Embryonic facial prominence (tissue), 1 donor: Measurements from ENCODE around the gene DOLK.

Experiments
- DNase-seq: peaks from one replicate; pipeline ENCODE4 v3.0.0-alpha.2; 2016; ENCODE audit errors: extremely low spot score

Gene DOLK

DNA sequence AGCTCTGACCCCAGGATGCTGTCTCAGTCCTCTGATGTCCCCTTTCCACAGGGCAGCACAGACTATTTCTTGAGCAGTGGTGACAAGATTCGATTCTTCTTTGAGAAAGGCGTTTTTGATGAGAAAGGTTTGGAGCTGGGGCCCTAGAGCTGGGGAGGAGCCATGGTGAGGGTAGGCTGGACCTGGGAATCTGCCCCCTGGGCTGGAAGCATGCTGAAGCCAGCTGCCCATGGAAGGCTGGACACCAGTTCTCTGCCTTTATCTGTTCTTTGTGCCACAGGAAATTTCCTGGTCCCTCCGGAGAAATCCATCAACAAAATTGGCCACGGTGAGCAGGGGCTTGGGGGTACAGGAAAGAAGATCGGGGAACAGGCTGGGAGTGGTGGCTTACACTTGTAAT, 13.7 kb downstream of the DOLK start:
- DNase-seq, result no peak

DNA sequence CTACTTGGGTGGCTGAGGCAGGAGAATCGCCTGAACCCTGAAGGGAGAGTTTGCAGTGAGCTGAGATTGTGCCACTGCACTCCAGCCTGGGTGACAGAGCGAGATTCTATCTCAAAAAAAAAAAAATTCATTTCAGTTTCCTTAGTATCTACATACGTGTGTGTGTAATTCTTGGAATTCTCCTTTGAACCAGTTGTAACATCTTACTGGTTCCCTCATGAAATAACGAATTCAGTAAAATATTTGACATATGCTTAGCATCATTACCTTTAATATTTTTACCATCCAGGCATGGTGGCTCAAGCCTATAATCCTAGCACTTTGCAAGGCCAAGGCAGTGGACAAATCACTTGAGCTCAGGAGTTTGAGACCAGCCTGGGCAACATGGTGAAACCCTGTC, 17.8 kb downstream of the DOLK start:
- no peak for DNase-seq

DNA sequence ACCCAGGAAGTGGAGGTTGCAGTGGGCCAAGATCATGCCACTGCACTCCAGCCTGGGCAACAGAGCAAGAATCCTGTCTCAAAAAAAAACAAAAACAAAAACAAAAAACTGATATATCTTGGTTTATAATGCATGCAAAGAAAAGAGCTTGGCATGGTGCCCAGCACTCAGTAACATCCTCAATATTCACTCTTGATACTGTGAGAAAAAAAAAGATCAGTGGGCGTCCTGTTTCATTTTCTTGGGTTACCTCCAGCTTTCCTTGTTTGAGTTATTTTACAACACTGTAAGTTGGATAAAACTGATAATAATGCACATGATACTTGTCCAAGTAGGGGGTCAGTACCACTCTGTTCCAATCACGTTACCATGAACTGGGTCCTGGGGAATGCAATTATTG, 18.8 kb downstream of the DOLK start:
- no peak for DNase-seq

GRCh38 chr9:128927731-128928411, 19.5 kb downstream of the DOLK start:
- DNase-seq, result peak; percentile 9

- DNase-seq, result no peak
Observed at GRCh38 chr9:128923493-128923883, 23.9 kb downstream of the DOLK start.

DNA sequence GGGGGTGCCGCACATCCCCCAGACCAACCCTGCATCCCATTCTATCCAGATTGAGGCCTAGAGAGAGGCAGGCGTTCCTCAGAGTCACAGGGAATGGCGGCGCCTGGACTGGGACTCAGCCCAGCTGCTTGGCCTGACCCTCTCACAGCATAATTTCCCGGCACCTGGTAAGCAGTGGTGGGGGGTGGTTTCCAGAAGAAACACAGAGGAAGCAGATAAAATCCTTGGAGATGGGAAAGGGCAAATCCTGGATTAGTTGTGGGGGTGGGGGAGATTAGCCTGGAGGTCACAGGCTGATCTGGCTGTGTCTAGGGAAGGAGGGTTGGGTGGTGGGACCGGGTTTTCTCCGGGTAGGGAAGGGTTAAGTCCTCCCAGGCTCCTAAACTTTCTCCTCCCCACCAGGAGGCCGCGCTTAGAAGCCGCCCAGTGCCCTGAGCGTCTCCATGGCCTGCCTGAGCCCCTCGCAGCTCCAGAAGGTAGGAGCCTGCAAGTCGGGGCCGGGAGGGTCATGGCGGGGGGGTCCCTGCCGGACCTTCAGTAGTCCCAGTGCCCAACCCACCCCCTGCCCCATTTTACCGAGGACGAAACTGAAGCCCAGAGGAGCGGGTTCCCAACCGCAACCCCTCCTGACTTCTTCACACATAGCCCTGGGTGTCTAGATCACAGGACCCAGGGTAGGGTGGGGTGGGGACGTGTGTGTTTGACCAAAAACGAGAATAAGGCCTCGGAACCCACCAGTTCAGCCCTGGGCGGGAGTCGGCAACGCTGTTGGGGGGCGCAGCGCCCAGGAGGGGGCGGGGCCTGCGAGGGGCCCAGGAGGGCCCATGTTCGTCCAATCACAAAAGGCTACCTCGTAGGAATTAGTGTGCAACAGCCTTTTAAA, 25.3 kb downstream of the DOLK start:
- DNase-seq, result no peak

DNA sequence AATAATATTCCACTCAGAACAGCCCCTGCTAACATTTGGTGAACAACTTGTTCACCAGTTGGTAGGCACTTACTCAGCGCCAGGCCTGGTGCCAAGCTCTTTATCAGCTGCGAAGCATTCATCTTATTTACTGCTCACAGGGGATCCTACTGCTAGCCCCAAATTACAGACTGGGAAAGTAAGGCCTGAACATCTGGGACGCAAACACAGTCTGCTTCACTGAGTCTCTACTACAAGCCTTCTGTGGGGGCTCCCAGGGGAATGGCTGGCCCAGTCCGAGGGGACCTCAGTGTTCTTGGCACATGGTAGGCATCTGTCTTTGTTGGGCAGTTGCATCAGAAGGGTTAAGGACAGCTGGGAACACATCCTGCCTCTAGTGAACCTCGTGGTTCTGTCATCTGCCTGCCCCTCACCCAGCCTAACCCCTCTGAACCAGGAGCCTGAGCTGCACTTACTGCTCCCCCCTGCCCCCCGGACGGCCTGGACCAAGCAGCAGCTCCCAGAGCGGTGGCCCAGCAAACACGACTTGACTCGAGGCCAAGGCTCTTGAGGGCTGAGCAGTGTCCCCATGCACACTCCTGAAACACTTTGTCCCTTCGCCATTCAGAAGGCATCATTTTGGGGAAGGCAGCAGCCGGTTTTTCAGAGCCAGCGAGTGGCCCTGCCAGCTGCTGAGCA, 26.9 kb downstream of the DOLK start, which contains the start of gene PHYHD1:
PHYHD1 (plus strand) TSS at position 602 of the 678 bp plus-strand sequence. CDS start 1,342 bp downstream, outside the sequence.
- DNase-seq, result no peak

DNA sequence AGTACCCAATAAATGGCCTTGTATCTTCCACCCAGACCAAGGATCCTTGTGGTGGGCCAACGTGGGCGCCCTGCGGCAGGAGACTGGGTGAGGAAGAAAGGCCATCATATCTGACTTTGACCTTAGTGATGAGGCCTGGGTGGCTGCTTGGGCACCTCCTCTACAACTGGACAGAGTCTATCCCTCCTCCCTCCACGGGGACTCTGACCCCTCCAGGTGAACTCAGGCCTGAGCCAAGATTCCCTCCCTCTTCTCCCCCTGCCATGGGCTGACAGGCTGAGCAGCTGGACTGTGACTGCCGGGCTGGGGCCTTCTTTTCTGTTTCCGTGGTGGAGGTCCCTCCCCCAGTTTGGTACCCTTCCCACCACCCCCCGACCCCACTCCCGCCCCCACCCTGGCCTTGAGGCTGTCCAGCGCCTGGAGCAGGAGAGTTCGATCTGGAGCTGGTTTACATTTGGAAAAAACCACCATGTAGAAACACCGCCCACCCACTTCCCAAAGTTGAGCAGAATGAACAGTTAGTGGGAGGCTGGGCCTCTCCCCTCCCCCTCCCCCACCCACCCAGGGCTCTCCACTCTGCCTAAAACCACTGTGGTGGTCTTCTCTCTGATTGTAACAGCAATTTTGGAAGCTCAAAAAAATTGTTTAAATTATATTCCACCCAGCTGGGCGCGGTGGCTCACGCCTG, 27.9 kb downstream of the DOLK start:
- DNase-seq, result no peak

GRCh38 chr9:128918921-128919320, 28.5 kb downstream of the DOLK start:
- DNase-seq, result no peak

DNA sequence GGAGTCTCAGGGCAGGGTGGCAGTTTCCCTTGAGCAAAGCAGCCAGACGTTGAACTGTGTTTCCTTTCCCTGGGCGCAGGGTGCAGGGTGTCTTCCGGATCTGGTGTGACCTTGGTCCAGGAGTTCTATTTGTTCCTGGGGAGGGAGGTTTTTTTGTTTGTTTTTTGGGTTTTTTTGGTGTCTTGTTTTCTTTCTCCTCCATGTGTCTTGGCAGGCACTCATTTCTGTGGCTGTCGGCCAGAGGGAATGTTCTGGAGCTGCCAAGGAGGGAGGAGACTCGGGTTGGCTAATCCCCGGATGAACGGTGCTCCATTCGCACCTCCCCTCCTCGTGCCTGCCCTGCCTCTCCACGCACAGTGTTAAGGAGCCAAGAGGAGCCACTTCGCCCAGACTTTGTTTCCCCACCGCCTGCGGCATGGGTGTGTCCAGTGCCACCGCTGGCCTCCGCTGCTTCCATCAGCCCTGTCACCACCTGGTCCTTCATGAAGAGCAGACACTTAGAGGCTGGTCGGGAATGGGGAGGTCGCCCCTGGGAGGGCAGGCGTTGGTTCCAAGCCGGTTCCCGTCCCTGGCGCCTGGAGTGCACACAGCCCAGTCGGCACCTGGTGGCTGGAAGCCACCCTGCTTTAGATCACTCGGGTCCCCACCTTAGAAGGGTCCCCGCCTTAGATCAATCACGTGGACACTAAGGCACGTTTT, 30.1 kb downstream of the DOLK start:
- no peak for DNase-seq

GRCh38 chr9:128916745-128917144, 30.7 kb downstream of the DOLK start:
- no peak for DNase-seq

- no peak for DNase-seq
Observed at GRCh38 chr9:128916204-128916603, 31.2 kb downstream of the DOLK start.

GRCh38 chr9:128913995-128914772, 33.2 kb downstream of the DOLK start:
- no peak for DNase-seq

GRCh38 chr9:128913048-128913900, 34.1 kb downstream of the DOLK start:
- no peak for DNase-seq

DNA sequence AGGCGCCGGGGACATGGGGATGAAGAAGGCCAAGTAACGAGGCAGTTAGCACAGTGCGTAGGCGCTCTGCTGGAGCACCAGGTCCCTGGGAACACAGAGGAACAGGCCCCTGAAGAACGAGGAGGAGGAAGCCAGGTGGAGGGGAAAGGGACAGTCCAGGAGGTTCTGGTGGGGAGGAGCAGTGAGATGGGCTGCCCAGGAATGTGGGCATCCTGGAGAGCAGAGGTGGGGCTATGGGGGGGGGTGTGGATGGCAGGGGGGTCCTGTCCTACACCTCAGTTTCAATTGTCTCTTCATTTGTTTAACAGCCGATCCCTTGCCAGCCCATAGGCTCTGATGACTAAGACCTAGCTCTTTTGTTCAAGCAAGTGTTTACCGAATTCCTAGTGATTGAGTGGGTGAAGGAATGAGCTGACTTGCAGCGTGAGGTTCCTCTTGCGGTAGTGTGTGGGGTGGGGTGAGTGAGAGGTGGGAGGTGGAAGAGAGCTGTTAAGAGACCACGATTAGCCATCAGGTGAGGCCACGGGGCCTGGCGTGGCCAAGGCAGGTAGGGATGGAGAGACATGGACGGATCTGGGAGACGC, 35.0 kb downstream of the DOLK start:
- DNase-seq, result no peak

DNA sequence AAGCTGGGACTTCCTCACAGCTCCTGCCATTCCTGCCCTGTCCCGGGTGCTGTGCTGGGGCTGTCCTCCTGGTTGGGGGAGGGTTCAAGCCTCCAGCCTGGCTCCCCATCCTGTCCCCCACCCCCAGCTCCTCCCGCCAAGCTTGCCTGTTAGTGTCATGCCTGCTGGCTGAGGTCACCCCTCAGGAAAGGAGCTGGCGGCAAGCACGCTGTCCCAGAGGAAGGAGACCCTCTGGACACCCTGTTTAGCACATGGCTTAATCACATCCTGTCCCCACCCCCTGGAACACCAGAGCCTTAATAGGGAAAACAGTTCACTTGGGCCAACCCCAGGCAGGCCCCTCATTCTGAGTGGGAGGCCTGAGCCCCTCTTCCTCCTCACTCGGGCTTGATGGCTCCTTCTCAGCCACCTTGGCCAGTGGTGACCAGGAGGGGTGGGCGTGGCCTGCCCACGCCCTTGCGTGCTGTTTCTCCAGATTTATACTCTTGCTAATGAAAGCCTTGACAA, 35.8 kb downstream of the DOLK start:
- no peak for DNase-seq

- no peak for DNase-seq
Observed at GRCh38 chr9:128910906-128911305, 36.5 kb downstream of the DOLK start.

DNA sequence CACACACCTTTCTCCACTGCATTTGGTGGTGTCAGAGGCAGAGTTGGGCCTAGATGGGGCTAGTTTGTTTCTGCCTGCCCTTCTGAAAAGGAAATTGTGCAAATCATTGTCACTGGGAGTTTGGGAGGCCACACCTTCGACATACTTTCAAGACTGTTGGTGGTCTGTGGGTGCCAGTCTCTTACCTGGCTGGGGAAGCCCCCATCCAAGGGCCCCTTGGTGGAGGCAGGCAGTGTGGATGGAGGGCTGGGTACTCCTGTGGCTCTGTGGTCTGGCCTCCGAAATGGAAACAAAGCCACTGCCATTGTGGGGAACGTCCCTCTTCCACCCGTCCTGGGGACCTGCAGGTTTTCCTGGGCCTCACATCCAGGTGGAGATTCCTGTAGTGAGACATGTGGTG, 37.5 kb downstream of the DOLK start:
- DNase-seq, result no peak

GRCh38 chr9:128908372-128908771, 39.0 kb downstream of the DOLK start:
- DNase-seq, result no peak
